ENCODE results near the gene RAB40B.

RAB40B gene

DNA sequence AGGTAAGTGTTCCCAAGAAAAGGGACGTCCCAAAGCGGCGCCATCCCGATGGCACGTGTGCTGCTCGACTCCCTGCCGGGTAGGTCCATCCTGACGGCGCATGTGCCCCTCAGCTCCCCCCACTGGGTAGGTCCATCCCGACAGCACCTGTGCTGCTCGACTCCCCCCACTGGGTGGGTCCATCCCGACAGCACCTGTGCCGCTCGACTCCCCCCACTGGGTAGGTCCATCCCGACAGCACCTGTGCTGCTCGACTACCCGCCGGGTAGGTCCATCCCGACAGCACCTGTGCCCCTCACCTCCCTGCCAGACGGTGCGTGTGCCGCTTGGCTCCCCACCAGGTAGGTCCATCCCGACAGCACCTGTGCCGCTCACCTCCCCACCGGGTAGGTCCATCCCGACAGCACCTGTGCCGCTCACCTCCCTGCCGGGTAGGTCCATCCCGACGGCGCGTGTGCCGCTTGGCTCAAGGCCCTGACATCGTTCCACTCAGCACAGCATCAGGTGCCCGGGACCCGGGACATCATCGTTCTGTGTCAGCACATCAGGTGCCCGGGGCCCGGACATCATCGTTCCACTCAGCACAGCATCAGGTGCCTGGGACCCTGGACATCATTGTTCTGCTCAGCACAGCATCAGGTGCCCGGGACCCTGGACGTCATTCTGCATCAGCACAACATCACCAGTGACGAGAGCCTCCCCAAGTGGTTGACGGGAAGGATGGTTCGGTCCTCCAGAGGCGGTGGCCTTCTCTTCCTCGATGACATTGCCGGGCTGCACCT, 31.2 kb upstream of the RAB40B start:
- no peak overlapping the region for H3K9ac ChIP-seq (ENCODE audit: low read length)
- H3K27ac ChIP-seq (ENCODE audit: low read depth, low read length) = no peak overlapping the region
- H3K27me3 ChIP-seq (ENCODE audit: control insufficient read depth in 1 of 2, insufficient read depth in 2 of 2, low read length in 2 of 2) = no peaks in the 10 kb centered on the region
- H3K36me3 ChIP-seq (ENCODE audit: insufficient read depth, low read length) = peaks cover 4% of the 10 kb centered on the region
- no peaks in the 10 kb centered on the region for H3K4me1 ChIP-seq (ENCODE audit: insufficient read depth, low read length)
- H3K9me3 ChIP-seq (ENCODE audit: low read length) = no peaks in the 10 kb centered on the region
- no peak overlapping the region for H3K4me3 ChIP-seq (ENCODE audit: low read depth in 1 of 2, low read length in 2 of 2)

DNA sequence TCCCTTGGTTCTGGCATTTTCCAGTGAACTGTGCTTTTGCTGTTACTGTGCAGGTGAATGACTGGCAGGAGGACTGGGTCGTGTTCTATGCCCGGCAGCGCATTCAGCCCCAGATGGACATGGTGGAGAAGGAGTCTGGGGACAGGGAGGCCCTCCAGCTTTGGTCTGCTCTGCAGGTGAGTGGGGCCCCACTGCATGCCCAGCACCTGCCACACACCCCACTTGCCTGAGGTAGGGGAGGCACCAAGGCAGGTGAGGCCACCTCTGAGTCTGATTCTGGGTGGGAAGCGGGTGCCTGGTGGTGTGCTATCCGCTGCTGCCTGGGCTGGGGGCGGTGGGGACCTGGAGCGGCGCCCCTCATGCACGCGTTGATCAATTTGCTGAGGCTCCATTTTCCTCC, 27.9 kb upstream of the RAB40B start:
- Histone ChIP-seq H3K4me3 (ENCODE audit: low read depth in 1 of 2, low read length in 2 of 2) (no peak overlapping the region), H3K9me3 (ENCODE audit: low read length) (no peaks in the 10 kb centered on the region), H3K27ac (ENCODE audit: low read depth, low read length) (no peak overlapping the region), H3K27me3 (ENCODE audit: control insufficient read depth in 1 of 2, insufficient read depth in 2 of 2, low read length in 2 of 2) (no peaks in the 10 kb centered on the region), H3K4me1 (ENCODE audit: insufficient read depth, low read length) (no peaks in the 10 kb centered on the region), H3K9ac (ENCODE audit: low read length) (no peak overlapping the region), H3K36me3 (ENCODE audit: insufficient read depth, low read length) (peaks cover 20% of the 10 kb centered on the region)

DNA sequence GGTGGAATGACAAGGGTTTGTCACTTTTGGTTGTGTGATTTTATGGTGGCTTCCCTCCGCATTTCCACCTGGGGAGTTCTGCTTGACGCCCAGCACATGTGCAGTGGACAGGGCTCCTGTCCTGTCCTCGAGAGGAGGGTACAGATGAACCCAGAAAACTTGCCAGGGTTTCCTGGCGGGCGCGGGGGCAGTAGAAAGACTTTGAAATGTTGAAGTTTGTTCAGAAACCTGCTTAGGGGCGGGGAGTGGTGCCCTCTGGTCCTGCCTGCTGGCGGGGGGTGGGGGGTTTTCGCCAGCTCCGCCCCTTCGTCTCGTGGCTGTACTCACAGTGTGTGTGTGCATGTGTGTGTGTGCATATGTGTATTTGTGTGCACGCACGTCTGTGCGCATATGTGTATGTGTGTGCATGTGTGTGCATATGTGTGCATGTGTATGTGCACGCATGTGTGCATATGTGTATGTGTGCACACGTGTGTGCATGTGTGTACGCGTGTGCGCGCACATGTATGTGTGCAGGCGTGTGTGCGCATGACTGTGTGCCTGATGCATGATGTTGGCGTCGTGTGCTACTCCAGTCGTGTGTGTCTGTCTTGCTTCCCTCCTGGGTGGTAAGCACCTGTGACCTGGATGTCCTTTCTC, 24.8 kb upstream of the RAB40B start:
- Histone ChIP-seq H3K9me3 (ENCODE audit: low read length) (no peaks in the 10 kb centered on the region), H3K27ac (ENCODE audit: low read depth, low read length) (no peak overlapping the region), H3K4me1 (ENCODE audit: insufficient read depth, low read length) (no peaks in the 10 kb centered on the region), H3K36me3 (ENCODE audit: insufficient read depth, low read length) (peaks cover 38% of the 10 kb centered on the region), H3K9ac (ENCODE audit: low read length) (no peak overlapping the region), H3K4me3 (ENCODE audit: low read depth in 1 of 2, low read length in 2 of 2) (no peak overlapping the region), H3K27me3 (ENCODE audit: control insufficient read depth in 1 of 2, insufficient read depth in 2 of 2, low read length in 2 of 2) (no peaks in the 10 kb centered on the region)

DNA sequence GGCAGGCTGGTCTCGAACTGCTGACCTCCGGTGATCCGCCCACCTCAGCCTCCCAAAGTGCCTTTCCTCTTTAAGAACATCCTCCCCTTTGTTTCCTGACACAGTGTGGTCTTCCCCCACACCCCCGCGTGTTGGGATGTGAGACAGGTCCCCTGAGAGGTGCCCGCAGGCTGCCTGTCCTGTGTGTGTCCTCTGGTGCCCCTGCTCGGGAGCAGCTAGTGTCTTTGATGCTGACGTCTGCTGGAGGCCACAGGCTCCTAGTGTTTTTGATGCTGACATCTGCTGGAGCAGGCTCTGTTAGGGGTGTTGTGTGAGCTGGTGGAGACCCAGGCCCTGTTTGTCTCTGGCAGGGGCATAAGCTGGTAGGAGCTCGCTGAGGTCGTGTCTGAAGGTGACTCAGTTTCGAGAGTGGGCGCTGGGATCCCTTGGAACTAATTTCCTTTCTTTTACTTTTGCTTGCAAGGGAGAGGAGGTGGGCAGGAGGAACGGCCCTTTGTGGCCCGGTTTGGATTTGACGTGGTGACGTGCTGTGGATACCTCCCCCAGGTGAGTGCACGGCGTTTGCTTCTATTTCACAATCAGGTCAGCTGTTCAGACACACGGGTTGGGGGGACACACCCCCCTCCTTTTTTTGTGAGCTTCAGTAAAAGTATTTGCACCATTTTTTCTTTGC, 24.0 kb upstream of the RAB40B start:
- no peak overlapping the region for H3K4me3 ChIP-seq (ENCODE audit: low read depth in 1 of 2, low read length in 2 of 2)
- peaks cover 38% of the 10 kb centered on the region for H3K36me3 ChIP-seq (ENCODE audit: insufficient read depth, low read length)

DNA sequence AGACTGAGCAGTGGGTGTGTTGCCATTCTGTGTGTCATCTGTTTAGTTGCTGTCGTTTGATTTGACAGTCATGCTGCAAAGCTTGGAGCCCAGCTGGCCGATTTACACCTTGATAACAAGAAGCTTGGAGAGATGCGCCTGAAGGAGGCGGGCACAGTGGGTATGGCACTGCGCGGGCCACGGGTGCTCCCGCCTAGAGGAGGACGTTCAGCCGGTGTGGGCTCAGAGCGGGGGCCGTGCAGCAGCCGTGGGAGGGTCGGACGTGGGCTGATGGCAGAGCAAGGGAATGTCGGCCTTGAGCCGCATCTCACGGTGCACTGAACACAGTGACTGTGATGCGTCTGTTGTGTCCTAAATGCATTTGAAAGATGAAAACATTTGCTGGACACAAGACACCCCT, 21.7 kb upstream of the RAB40B start:
- Histone ChIP-seq H3K27ac (ENCODE audit: low read depth, low read length) (no peak overlapping the region), H3K4me1 (ENCODE audit: insufficient read depth, low read length) (peaks cover 15% of the 10 kb centered on the region), H3K27me3 (ENCODE audit: control insufficient read depth in 1 of 2, insufficient read depth in 2 of 2, low read length in 2 of 2) (no peaks in the 10 kb centered on the region), H3K36me3 (ENCODE audit: insufficient read depth, low read length) (peaks cover 34% of the 10 kb centered on the region), H3K4me3 (ENCODE audit: low read depth in 1 of 2, low read length in 2 of 2) (no peak overlapping the region), H3K9ac (ENCODE audit: low read length) (no peak overlapping the region), H3K9me3 (ENCODE audit: low read length) (no peaks in the 10 kb centered on the region)

More for the DNA sequence above, 24.0 kb upstream of the RAB40B start:
- H3K9ac ChIP-seq (ENCODE audit: low read length) = no peak overlapping the region
- peaks cover 7% of the 10 kb centered on the region for H3K4me1 ChIP-seq (ENCODE audit: insufficient read depth, low read length)
- H3K27me3 ChIP-seq (ENCODE audit: control insufficient read depth in 1 of 2, insufficient read depth in 2 of 2, low read length in 2 of 2) = no peaks in the 10 kb centered on the region
- H3K9me3 ChIP-seq (ENCODE audit: low read length) = no peaks in the 10 kb centered on the region
- H3K27ac ChIP-seq (ENCODE audit: low read depth, low read length) = no peak overlapping the region

DNA sequence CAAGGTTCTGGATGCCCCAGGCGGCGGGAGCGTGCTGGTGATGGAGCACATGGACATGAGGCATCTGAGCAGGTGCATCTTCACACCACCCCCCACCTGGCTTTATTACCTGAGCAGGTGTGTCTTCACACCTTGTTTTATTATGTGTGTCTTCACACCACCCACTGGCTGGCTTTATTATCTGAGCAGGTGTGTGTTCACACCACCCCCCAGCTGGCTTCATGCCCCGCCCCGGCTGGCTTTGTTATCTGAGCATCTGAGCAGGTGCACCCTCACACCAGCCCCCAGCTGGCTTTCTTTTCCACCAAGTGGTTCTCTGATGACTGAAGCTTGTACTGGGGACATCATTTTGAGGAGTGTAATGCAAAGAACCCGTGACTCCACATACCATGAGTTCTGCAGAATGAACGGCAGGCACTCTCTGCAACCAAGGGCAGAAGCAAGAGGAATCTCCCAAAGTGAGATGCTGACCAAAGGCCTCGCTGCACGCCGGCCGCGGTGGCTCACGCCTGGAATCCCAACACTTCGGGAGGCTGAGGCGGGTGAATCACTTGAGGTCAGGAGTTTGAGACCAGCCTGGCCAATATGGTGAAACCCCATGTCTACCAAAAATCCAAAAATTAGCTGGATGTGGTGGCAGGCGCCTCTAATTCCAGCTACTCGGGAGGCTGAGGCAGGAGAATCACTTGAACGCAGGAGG, 20.6 kb upstream of the RAB40B start:
- H3K27me3 ChIP-seq (ENCODE audit: control insufficient read depth in 1 of 2, insufficient read depth in 2 of 2, low read length in 2 of 2) = no peaks in the 10 kb centered on the region
- H3K4me1 ChIP-seq (ENCODE audit: insufficient read depth, low read length) = peaks cover 15% of the 10 kb centered on the region
- no peak overlapping the region for H3K4me3 ChIP-seq (ENCODE audit: low read depth in 1 of 2, low read length in 2 of 2)
- no peak overlapping the region for H3K9ac ChIP-seq (ENCODE audit: low read length)
- no peaks in the 10 kb centered on the region for H3K9me3 ChIP-seq (ENCODE audit: low read length)
- H3K27ac ChIP-seq (ENCODE audit: low read depth, low read length) = no peak overlapping the region
- H3K36me3 ChIP-seq (ENCODE audit: insufficient read depth, low read length) = peaks cover 34% of the 10 kb centered on the region

DNA sequence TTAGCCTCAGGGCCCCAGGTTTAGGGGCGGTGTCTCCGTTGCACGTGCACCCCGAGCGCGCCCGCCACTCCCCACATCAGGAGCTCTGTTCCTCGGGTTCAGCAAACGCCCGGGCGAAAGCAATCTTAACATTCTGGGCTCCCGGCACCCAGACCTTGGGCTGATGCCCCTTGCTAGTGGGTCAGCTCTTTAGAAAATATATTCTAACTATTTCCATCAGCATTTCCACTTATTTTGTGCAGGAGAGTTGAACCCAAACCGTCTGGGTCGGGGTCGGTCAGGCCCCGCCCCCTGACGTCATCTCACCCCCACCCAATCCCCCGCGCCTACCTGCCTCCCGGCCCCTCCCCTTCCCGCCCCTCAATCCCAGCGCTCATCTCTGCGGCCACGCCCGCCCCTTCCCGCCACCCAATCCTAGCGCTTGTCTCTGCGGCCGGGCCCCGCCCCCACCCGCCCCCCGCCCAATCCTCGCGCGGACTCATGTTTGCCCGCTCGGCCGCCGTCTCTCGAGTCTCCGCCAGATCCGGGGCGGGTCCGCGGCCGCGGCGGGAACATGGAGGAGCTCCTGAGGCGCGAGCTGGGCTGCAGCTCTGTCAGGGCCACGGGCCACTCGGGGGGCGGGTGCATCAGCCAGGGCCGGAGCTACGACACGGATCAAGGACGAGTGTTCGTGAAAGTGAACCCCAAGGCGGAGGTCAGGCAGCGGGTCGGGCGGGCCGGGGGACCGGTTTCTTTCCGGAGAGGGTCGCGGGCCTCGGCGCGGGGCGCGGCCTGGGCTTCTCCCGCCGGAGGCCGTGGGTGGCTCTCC, 17.9 kb upstream of the RAB40B start, which contains the start of gene FN3KRP:
Gene FN3KRP (plus strand): TSS at position 504 of the 808 bp plus-strand sequence. CDS start 50 bp downstream, at position 554.
- no peaks in the 10 kb centered on the region for H3K27me3 ChIP-seq (ENCODE audit: control insufficient read depth in 1 of 2, insufficient read depth in 2 of 2, low read length in 2 of 2)
- peaks cover 15% of the 10 kb centered on the region for H3K4me1 ChIP-seq (ENCODE audit: insufficient read depth, low read length)
- H3K9me3 ChIP-seq (ENCODE audit: low read length) = no peaks in the 10 kb centered on the region
- H3K9ac ChIP-seq (ENCODE audit: low read length) = peak within 1 kb of the TSS; percentile 65
- H3K4me3 ChIP-seq (ENCODE audit: low read depth in 1 of 2, low read length in 2 of 2) = peak within 1 kb of the TSS; percentile 75 to 85
- H3K27ac ChIP-seq (ENCODE audit: low read depth, low read length) = peak within 1 kb of the TSS; percentile 63
- H3K36me3 ChIP-seq (ENCODE audit: insufficient read depth, low read length) = peaks cover 18% of the 10 kb centered on the region

DNA sequence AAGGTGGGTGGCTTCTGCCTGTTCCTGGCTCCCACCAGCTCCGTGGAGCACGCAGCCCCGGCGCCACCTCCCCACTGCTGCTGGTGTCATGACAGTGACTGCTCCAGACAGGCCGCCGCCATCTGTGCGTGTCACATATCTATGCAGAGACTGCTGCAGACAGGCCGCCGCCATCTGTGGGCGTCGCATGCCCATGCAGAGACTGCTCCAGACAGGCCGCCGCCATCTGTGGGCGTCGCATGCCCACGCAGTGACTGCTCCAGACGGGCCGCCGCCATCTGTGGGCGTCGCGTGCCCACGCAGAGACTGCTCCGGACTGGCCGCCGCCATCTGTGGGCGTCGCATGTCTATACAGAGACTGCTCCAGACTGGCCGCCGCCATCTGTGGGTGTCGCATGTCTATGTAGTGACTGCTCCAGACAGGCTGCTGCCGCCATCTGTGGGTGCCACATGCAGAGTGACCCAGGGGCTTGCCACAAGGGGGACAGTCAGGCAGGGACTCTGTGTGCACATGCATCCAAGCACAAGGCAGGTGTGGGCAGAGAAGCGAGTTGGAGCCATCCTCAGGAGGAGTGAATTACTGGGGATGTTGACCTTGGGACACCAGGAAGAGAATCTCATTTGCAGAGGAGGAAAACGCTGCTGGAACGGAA, 14.7 kb upstream of the RAB40B start:
- H3K4me3 ChIP-seq (ENCODE audit: low read depth in 1 of 2, low read length in 2 of 2) = no peak overlapping the region
- H3K27ac ChIP-seq (ENCODE audit: low read depth, low read length) = no peak overlapping the region
- peaks cover 0 to 7% of the 10 kb centered on the region in 2 donors for H3K27me3 ChIP-seq (ENCODE audit: control insufficient read depth in 1 of 2, insufficient read depth in 2 of 2, low read length in 2 of 2)
- H3K9me3 ChIP-seq (ENCODE audit: low read length) = no peaks in the 10 kb centered on the region
- no peak overlapping the region for H3K9ac ChIP-seq (ENCODE audit: low read length)
- no peaks in the 10 kb centered on the region for H3K36me3 ChIP-seq (ENCODE audit: insufficient read depth, low read length)
- peaks cover 15% of the 10 kb centered on the region for H3K4me1 ChIP-seq (ENCODE audit: insufficient read depth, low read length)

DNA sequence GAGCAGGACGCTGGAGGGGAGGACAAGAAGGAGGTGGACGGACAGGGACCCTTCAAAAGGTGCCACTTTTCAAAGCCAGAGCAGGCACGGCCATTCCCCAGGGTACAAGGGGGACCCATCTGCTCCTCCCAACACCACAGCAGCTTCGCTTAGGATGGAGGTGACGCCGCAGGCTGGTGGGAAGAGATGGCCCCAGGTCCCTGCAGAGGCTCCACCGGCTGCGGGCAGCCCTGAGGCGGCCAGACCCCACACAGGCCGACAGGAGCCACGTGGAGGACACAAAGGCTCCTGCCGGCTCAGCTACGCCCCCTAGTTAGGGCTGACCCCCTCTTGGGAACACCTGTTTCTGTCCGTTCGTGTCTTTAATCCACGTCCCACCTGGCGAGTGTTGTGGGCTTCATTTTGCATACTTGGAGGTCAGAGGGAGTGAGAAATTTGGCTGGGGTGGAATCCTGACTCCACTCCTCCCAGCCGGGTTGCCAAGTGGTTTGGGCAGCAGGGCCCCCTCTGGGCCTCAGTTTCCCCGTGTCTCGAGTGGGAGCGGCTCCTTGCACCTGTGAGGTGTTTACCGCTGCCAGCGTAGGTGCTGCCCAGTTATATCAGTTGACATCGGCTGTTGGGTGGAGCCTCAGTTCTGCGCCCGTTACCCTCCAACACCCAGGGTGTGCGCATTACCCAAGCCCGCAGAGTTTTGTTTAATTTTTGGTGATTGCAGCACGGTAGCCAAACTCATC, 12.2 kb upstream of the RAB40B start:
- Histone ChIP-seq H3K9me3 (ENCODE audit: low read length) (no peaks in the 10 kb centered on the region), H3K27ac (ENCODE audit: low read depth, low read length) (no peak overlapping the region), H3K9ac (ENCODE audit: low read length) (no peak overlapping the region), H3K4me3 (ENCODE audit: low read depth in 1 of 2, low read length in 2 of 2) (no peak overlapping the region), H3K4me1 (ENCODE audit: insufficient read depth, low read length) (peaks cover under 1% of the 10 kb centered on the region), H3K36me3 (ENCODE audit: insufficient read depth, low read length) (no peaks in the 10 kb centered on the region), H3K27me3 (ENCODE audit: control insufficient read depth in 1 of 2, insufficient read depth in 2 of 2, low read length in 2 of 2) (peaks cover 0 to 7% of the 10 kb centered on the region in 2 donors)

Measured in muscle layer of colon (tissue), 2 donors.